HCT116 (cell line): Measurements from ENCODE around the gene PSMA1. TPM values are rescaled to one million over a fixed set of nuclear protein-coding genes. Genes with fewer than 3 reads are reported as not detected.

Experiments
- ATAC-seq: fragments of 200-7000 bp; cut with Tn5 transposase; 2 replicates; pipeline ENCODE4 v1.9.1; 2020; ENCODE audit warnings: mild to moderate bottlenecking, moderate library complexity
- BruUV-seq: library from RNA; stranded (reverse); fragments of 400-500 nt; replicated peaks from 2 replicates; lab custom pipeline; 2021; lab: Mats Ljungman, UMichigan
- CTCF ChIA-PET: fragments of 300-600 bp; sonication (Branson Sonifier 250); formaldehyde crosslinking; loops from one replicate; lab custom pipeline; 2021; ENCODE audit warnings: antibody characterized with exemption; lab: Charles Lee
- POLR2A ChIA-PET: fragments of 300-600, 350-600 bp; sonication (Branson Sonifier 250); formaldehyde crosslinking; loops from one replicate; lab custom pipeline; 2021; ENCODE audit warnings: antibody characterized with exemption; lab: Charles Lee
- RAD21 ChIA-PET, 2 experiments: fragments of 300-600 bp; sonication (Branson Sonifier 250); formaldehyde crosslinking; loops; one replicate each; lab custom pipeline; 2023; ENCODE audit warnings: low total read pairs in 2 of 2; ENCODE audit not compliant: uncharacterized antibody in 2 of 2, unreplicated experiment in 2 of 2, low non-redundant PET in 1 of 2; lab: Charles Lee
- DNase-seq: peaks from one replicate; pipeline ENCODE4 v3.0.0-alpha.2; 2010; ENCODE audit warnings: low read depth, low spot score
- H2AFZ ChIP-seq: fragments of 200-600 bp; shearing (Covaris generic), sonication (generic); 2 replicates; pipeline ENCODE4 v1.6.1; 2017; ENCODE audit warnings: low read depth, mixed run types, mixed read lengths, antibody characterized with exemption, low read length; ENCODE audit not compliant: poor library complexity, severe bottlenecking
- H3K27ac ChIP-seq: 2 replicates; pipeline ENCODE4 v1.5.1; 2012; ENCODE audit warnings: low read depth, low read length
- H3K27me3 ChIP-seq: fragments of 200-600 bp; sonication (generic); 2 replicates; pipeline ENCODE4 v1.6.1; 2016; ENCODE audit warnings: mixed run types, low read length, mixed read lengths; ENCODE audit not compliant: insufficient read depth
- H3K36me3 ChIP-seq, 2 experiments: fragments of 200-500 bp in 1 of 2; fragments of 200-600 bp in 1 of 2; sonication (Bioruptor generic) in 1 of 2; sonication (generic) in 1 of 2; 2 replicates each; pipeline versions ENCODE4 v1.5.1 to v1.6.1; 2014 to 2016; ENCODE audit warnings: low read length in 2 of 2, inconsistent platforms in 1 of 2, mixed read lengths in 1 of 2, mixed run types in 1 of 2; ENCODE audit not compliant: insufficient read depth in 2 of 2, control insufficient read depth in 1 of 2
- H3K4me1 ChIP-seq, 2 experiments: fragments of 200-600 bp in 1 of 2; sonication (generic) in 1 of 2; 2 replicates each; pipeline versions ENCODE4 v1.5.1 to v1.6.1; 2012 to 2017; ENCODE audit warnings: low read length in 2 of 2, inconsistent platforms in 1 of 2, mild to moderate bottlenecking in 1 of 2, mixed read lengths in 1 of 2, mixed run types in 1 of 2, moderate library complexity in 1 of 2; ENCODE audit not compliant: insufficient read depth in 2 of 2, control insufficient read depth in 1 of 2
- H3K4me2 ChIP-seq: fragments of 200-600 bp; sonication (generic); 2 replicates; pipeline ENCODE4 v1.6.1; 2017; ENCODE audit warnings: mixed run types, low read length, mixed read lengths
- H3K4me3 ChIP-seq, 2 experiments: fragments of 200-600 bp in 1 of 2; sonication (generic) in 1 of 2; replicated peaks in 1 of 2; 2 replicates each; pipeline ENCODE4 v1.5.1; 2011 to 2016; ENCODE audit warnings: low read length in 2 of 2, control low read depth in 1 of 2, low read depth in 1 of 2, mild to moderate bottlenecking in 1 of 2, mixed read lengths in 1 of 2, mixed run types in 1 of 2
- H3K79me2 ChIP-seq: fragments of 200-600 bp; sonication (generic); 2 replicates; pipeline ENCODE4 v1.6.1; 2017; ENCODE audit warnings: mild to moderate bottlenecking, mixed run types, low read length, moderate library complexity, mixed read lengths; ENCODE audit not compliant: insufficient read depth
- H3K9ac ChIP-seq: fragments of 200-600 bp; sonication (generic); 2 replicates; pipeline ENCODE4 v1.6.1; 2016; ENCODE audit warnings: low read length, mixed read lengths
- H3K9me2 ChIP-seq: fragments of 200-600 bp; sonication (generic), shearing (Covaris generic); 2 replicates; pipeline ENCODE4 v1.6.1; 2017; ENCODE audit warnings: mixed run types, mild to moderate bottlenecking, moderate library complexity; ENCODE audit not compliant: insufficient read depth
- H3K9me3 ChIP-seq, 2 experiments: fragments of 200-500 bp in 1 of 2; fragments of 200-600 bp in 1 of 2; sonication (Bioruptor generic) in 1 of 2; sonication (generic) in 1 of 2; 2 replicates each; pipeline ENCODE4 v1.6.1; 2014 to 2017; ENCODE audit warnings: low read length in 2 of 2, mixed read lengths in 2 of 2, inconsistent platforms in 1 of 2, low read depth in 1 of 2, mild to moderate bottlenecking in 1 of 2, mixed run types in 1 of 2, moderate library complexity in 1 of 2; ENCODE audit not compliant: control insufficient read depth in 1 of 2, insufficient read depth in 1 of 2
- H4K20me1 ChIP-seq: fragments of 200-600 bp; sonication (generic), shearing (Covaris generic); 2 replicates; pipeline ENCODE4 v1.6.1; 2017; ENCODE audit warnings: mixed run types, mild to moderate bottlenecking, moderate library complexity; ENCODE audit not compliant: insufficient read depth
- CBX3 ChIP-seq: IDR thresholded peaks from 2 replicates; pipeline ENCODE4 v1.6.1; 2012; ENCODE audit warnings: low read depth
- CEBPB ChIP-seq: IDR thresholded peaks from 2 replicates; pipeline ENCODE4 v1.6.1; 2012; ENCODE audit warnings: low read depth
- EGR1 ChIP-seq: IDR thresholded peaks from 2 replicates; pipeline ENCODE4 v1.6.1; 2012; ENCODE audit warnings: low read depth
- ELF1 ChIP-seq: IDR thresholded peaks from 2 replicates; pipeline ENCODE4 v1.6.1; 2012; ENCODE audit warnings: low read depth, borderline replicate concordance
- EZH2 ChIP-seq: fragments of 200-600 bp; sonication (generic); IDR thresholded peaks from 2 replicates; pipeline ENCODE4 v1.6.1; 2017; ENCODE audit warnings: antibody characterized with exemption, mixed run types
- EZH2phosphoT487 ChIP-seq: fragments of 200-600 bp; IDR thresholded peaks from 2 replicates; pipeline ENCODE4 v1.6.1; 2018; ENCODE audit warnings: antibody characterized with exemption, borderline replicate concordance
- FOSL1 ChIP-seq: IDR thresholded peaks from 2 replicates; pipeline ENCODE4 v1.6.1; 2012; ENCODE audit warnings: low read depth
- JUND ChIP-seq: IDR thresholded peaks from 2 replicates; pipeline ENCODE4 v1.6.1; 2012
- POLR2A ChIP-seq: IDR thresholded peaks from 2 replicates; pipeline ENCODE4 v1.7.0; 2011; ENCODE audit warnings: borderline replicate concordance; ENCODE audit not compliant: insufficient read depth, insufficient read length; ENCODE audit errors: extremely low read depth
- POLR2AphosphoS5 ChIP-seq: IDR thresholded peaks from 2 replicates; pipeline ENCODE4 v1.6.1; 2011; ENCODE audit warnings: mild to moderate bottlenecking, low read depth, low read length, moderate library complexity
- RAD21 ChIP-seq: IDR thresholded peaks from 2 replicates; pipeline ENCODE4 v1.6.1; 2012; ENCODE audit warnings: low read depth, mild to moderate bottlenecking
- SP1 ChIP-seq: IDR thresholded peaks from 2 replicates; pipeline ENCODE4 v1.6.1; 2012; ENCODE audit warnings: low read depth
- SRF ChIP-seq: IDR thresholded peaks from 2 replicates; pipeline ENCODE4 v1.6.1; 2012; ENCODE audit warnings: low read depth
- TCF7L2 ChIP-seq: IDR thresholded peaks from 2 replicates; pipeline ENCODE4 v1.7.0; 2011; ENCODE audit warnings: borderline replicate concordance, inconsistent platforms; ENCODE audit not compliant: insufficient read depth, insufficient read length; ENCODE audit errors: extremely low read depth
- YY1 ChIP-seq: IDR thresholded peaks from 2 replicates; pipeline ENCODE4 v1.6.1; 2011; ENCODE audit warnings: low read length, low read depth, moderate library complexity, mild to moderate bottlenecking; ENCODE audit not compliant: insufficient replicate concordance; ENCODE audit errors: extremely low read depth
- ZFX ChIP-seq: fragments of 450-650 bp; IDR thresholded peaks from 2 replicates; pipeline ENCODE4 v1.6.1; 2017
- ZNF274 ChIP-seq: fragments of 200-500 bp; sonication (Bioruptor generic); IDR thresholded peaks from 2 replicates; pipeline ENCODE4 v1.6.1; 2014; ENCODE audit warnings: mild to moderate bottlenecking, low read depth, low read length, inconsistent platforms
- intact Hi-C: fragments of 100-400 bp; cut with micrococcal nuclease; formaldehyde crosslinking; loops from 2 replicates; pipeline ENCODE4 v1.10.0; 2022
- total RNA-seq: library from RNA; stranded (reverse); gene quantifications from one replicate; pipeline ENCODE4 v1.2.1, GENCODE V29; 2021; ENCODE audit not compliant: unreplicated experiment
- TF ChIP-seq, protein P1 (sequence below): IDR thresholded peaks from 2 replicates; pipeline ENCODE4 v1.6.1; 2012; ENCODE audit warnings: low read depth
- TF ChIP-seq, protein P2 (sequence below): IDR thresholded peaks from 2 replicates; pipeline ENCODE4 v1.6.1; 2012
- TF ChIP-seq, protein P3 (sequence below): IDR thresholded peaks from 2 replicates; pipeline ENCODE4 v1.6.1; 2011; ENCODE audit warnings: mild to moderate bottlenecking, low read length, moderate library complexity; ENCODE audit not compliant: insufficient replicate concordance; ENCODE audit errors: extremely low read depth

The PSMA1 gene
- total RNA-seq, 1 experiment from 2014 or later = 211 TPM

DNA sequence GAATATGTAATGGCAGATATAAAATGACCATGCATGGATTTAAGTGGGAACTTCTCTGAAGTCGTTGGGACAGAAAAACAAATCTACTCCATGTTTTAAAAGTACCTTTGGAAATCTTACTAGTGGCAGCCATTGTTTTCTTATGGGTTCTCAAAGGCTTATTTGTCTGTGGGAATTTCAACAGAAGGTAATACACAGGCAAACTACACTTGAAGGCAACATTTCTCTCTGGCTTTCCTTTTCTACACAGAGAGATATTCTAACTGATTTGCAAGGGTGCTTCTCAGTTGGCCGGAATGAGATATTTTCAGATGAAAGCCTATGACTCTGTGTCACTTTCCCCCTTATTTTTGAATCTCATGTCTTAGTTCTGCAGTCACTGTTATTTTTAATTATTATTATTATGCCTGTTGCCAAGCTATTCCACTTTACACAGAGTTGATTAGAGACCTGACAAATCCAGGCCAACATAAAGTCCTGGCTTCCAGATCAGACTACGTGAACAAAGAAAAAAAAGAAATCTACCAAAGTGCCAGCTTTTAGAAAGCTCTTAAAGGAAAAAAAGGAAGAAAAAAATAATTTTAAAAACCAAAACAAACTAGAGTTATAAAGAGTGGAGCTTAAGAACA, 18.9 kb upstream of the PSMA1 start:
- H3K4me1 ChIP-seq = peaks cover 0 to 8% of the 10 kb centered on the region in 2 experiments; a peak in 2 of 4 replicates
- TF ChIP-seq FOSL1 = no peak
- no peak for TF ChIP-seq JUND
- TF ChIP-seq, protein P1, sequence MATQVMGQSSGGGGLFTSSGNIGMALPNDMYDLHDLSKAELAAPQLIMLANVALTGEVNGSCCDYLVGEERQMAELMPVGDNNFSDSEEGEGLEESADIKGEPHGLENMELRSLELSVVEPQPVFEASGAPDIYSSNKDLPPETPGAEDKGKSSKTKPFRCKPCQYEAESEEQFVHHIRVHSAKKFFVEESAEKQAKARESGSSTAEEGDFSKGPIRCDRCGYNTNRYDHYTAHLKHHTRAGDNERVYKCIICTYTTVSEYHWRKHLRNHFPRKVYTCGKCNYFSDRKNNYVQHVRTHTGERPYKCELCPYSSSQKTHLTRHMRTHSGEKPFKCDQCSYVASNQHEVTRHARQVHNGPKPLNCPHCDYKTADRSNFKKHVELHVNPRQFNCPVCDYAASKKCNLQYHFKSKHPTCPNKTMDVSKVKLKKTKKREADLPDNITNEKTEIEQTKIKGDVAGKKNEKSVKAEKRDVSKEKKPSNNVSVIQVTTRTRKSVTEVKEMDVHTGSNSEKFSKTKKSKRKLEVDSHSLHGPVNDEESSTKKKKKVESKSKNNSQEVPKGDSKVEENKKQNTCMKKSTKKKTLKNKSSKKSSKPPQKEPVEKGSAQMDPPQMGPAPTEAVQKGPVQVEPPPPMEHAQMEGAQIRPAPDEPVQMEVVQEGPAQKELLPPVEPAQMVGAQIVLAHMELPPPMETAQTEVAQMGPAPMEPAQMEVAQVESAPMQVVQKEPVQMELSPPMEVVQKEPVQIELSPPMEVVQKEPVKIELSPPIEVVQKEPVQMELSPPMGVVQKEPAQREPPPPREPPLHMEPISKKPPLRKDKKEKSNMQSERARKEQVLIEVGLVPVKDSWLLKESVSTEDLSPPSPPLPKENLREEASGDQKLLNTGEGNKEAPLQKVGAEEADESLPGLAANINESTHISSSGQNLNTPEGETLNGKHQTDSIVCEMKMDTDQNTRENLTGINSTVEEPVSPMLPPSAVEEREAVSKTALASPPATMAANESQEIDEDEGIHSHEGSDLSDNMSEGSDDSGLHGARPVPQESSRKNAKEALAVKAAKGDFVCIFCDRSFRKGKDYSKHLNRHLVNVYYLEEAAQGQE = no peak
- TF ChIP-seq EZH2phosphoT487 = no peak
- TF ChIP-seq EGR1 = no peak
- TF ChIP-seq POLR2AphosphoS5 = no peak
- TF ChIP-seq EZH2 = no peak
- TF ChIP-seq, protein P2, sequence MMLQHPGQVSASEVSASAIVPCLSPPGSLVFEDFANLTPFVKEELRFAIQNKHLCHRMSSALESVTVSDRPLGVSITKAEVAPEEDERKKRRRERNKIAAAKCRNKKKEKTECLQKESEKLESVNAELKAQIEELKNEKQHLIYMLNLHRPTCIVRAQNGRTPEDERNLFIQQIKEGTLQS = no peak
- no peak for TF ChIP-seq ELF1
- no peak for TF ChIP-seq SP1
- TF ChIP-seq CEBPB = no peak
- TF ChIP-seq CBX3 = no peak
- TF ChIP-seq ZNF274 = no peak
- TF ChIP-seq TCF7L2 = no peak
- no peak for TF ChIP-seq SRF
- TF ChIP-seq, protein P3, sequence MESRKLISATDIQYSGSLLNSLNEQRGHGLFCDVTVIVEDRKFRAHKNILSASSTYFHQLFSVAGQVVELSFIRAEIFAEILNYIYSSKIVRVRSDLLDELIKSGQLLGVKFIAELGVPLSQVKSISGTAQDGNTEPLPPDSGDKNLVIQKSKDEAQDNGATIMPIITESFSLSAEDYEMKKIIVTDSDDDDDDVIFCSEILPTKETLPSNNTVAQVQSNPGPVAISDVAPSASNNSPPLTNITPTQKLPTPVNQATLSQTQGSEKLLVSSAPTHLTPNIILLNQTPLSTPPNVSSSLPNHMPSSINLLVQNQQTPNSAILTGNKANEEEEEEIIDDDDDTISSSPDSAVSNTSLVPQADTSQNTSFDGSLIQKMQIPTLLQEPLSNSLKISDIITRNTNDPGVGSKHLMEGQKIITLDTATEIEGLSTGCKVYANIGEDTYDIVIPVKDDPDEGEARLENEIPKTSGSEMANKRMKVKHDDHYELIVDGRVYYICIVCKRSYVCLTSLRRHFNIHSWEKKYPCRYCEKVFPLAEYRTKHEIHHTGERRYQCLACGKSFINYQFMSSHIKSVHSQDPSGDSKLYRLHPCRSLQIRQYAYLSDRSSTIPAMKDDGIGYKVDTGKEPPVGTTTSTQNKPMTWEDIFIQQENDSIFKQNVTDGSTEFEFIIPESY = no peak
- no peak for TF ChIP-seq YY1
- TF ChIP-seq POLR2A = no peak
- TF ChIP-seq ZFX = no peak
- no peak for TF ChIP-seq RAD21
- no peaks in the 10 kb centered on the region for H3K27me3 ChIP-seq
- BruUV-seq = no TSS peak
- RAD21 ChIA-PET = no interaction called here
- no peaks in the 10 kb centered on the region for H3K36me3 ChIP-seq
- H3K9me2 ChIP-seq = no peaks in the 10 kb centered on the region
- H3K4me2 ChIP-seq = no peak overlapping the region
- H3K79me2 ChIP-seq = no peaks in the 10 kb centered on the region
- ATAC-seq = no peak
- H3K9me3 ChIP-seq = no peaks in the 10 kb centered on the region
- POLR2A ChIA-PET = no interaction called here
- H4K20me1 ChIP-seq = no peaks in the 10 kb centered on the region
- H3K4me3 ChIP-seq = no peak overlapping the region
- H3K27ac ChIP-seq = no peak overlapping the region
- no peak overlapping the region for H3K9ac ChIP-seq
- DNase-seq = no peak
- intact Hi-C loops = loop anchor here (10.0 kb wide), 2 partner anchors 56 to 226 kb away; no protein-coding TSS in a partner anchor
- no peak overlapping the region for H2AFZ ChIP-seq
- CTCF ChIA-PET = no interaction called here
